HepG2 (cell line): ENCODE measurements around the gene GAL3ST1. TPM values are rescaled to one million over a fixed set of nuclear protein-coding genes. Genes with fewer than 3 reads are reported as not detected.

Experiments
- ARID4A ChIP-seq: sonication (generic); formaldehyde crosslinking; IDR thresholded peaks from 2 replicates; pipeline ENCODE4 v1.5.0; 2020; ENCODE audit warnings: mild to moderate bottlenecking, missing genetic modification reagents, borderline replicate concordance
- BHLHE40 ChIP-seq: IDR thresholded peaks from 2 replicates; pipeline ENCODE4 v1.6.1; 2011; ENCODE audit warnings: low read length, improper control_type of control experiment
- CTCF ChIP-seq: sonication (generic); formaldehyde crosslinking; IDR thresholded peaks from 2 replicates; pipeline ENCODE4 v1.5.0; 2020; ENCODE audit warnings: mild to moderate bottlenecking, missing genetic modification reagents, moderate library complexity
- GLMP ChIP-seq: sonication (generic); formaldehyde crosslinking; IDR thresholded peaks from 2 replicates; pipeline ENCODE4 v1.9.0; 2021; ENCODE audit warnings: missing genetic modification reagents, mild to moderate bottlenecking, borderline replicate concordance
- MAFF ChIP-seq: IDR thresholded peaks from 2 replicates; pipeline ENCODE4 v1.6.1; 2011; ENCODE audit warnings: low read depth, low read length, improper control_type of control experiment
- MEF2D ChIP-seq: sonication (generic); formaldehyde crosslinking; IDR thresholded peaks from 2 replicates; pipeline ENCODE4 v1.5.1; 2020; ENCODE audit warnings: mild to moderate bottlenecking, missing genetic modification reagents
- RAD51 ChIP-seq: fragments of 450-650 bp; IDR thresholded peaks from 2 replicates; pipeline ENCODE4 v1.6.1; 2016; ENCODE audit warnings: borderline replicate concordance
- TFAP4 ChIP-seq: sonication (generic); IDR thresholded peaks from 2 replicates; pipeline ENCODE4 v1.6.1; 2016; ENCODE audit warnings: low read depth, borderline replicate concordance
- ZBTB49 ChIP-seq: sonication (generic); formaldehyde crosslinking; IDR thresholded peaks from 2 replicates; pipeline ENCODE4 v1.4.0; 2020; ENCODE audit warnings: missing genetic modification reagents, borderline replicate concordance
- ZNF138 ChIP-seq: sonication (generic); formaldehyde crosslinking; IDR thresholded peaks from 2 replicates; pipeline ENCODE4 v1.5.0; 2020; ENCODE audit warnings: mild to moderate bottlenecking, low read depth, missing genetic modification reagents
- ZNF350 ChIP-seq: sonication (generic); formaldehyde crosslinking; IDR thresholded peaks from 2 replicates; pipeline ENCODE4 v1.4.0; 2020; ENCODE audit warnings: mild to moderate bottlenecking, low read depth, missing genetic modification reagents, borderline replicate concordance
- ZNF431 ChIP-seq: sonication (generic); formaldehyde crosslinking; IDR thresholded peaks from 2 replicates; pipeline ENCODE4 v1.9.0; 2022; ENCODE audit warnings: missing genetic modification reagents, low read depth, mild to moderate bottlenecking, borderline replicate concordance
- ZNF547 ChIP-seq: sonication (generic); formaldehyde crosslinking; IDR thresholded peaks from 2 replicates; pipeline ENCODE4 v1.5.1; 2020; ENCODE audit warnings: mild to moderate bottlenecking, missing genetic modification reagents
- ZNF576 ChIP-seq: sonication (generic); formaldehyde crosslinking; IDR thresholded peaks from 2 replicates; pipeline ENCODE4 v1.4.0; 2020; ENCODE audit warnings: mild to moderate bottlenecking, missing genetic modification reagents
- ZNF615 ChIP-seq: sonication (generic); formaldehyde crosslinking; IDR thresholded peaks from 2 replicates; pipeline ENCODE4 v1.5.0; 2020; ENCODE audit warnings: mild to moderate bottlenecking, missing genetic modification reagents, borderline replicate concordance
- polyA plus RNA-seq, 8 experiments: library from polyadenylated mRNA; depleted of rRNA in 3 of 8; stranded (reverse) in 7 of 8; unstranded in 1 of 8; fragments of >200 nt; fragmentation: Illumina TruSeq in 4 of 8; extraction: Trizol in 4 of 8; gene quantifications; 2 replicates each; pipeline versions ENCODE4 v1.2.1 to v1.2.3, GENCODE V29; 2011 to 2016; ENCODE audit warnings: low read depth in 4 of 8, missing spikeins in 1 of 8, mixed read lengths in 1 of 8; ENCODE audit not compliant: insufficient read depth in 1 of 8
- total RNA-seq, 5 experiments: library from RNA; depleted of rRNA; stranded (reverse); fragments of >200 nt; fragmentation: Illumina TruSeq; extraction: Trizol; gene quantifications; 2 replicates each; pipeline ENCODE4 v1.2.3, GENCODE V29; 2016; ENCODE audit warnings: low read depth in 1 of 5

GAL3ST1 gene
- total and polyA plus RNA-seq, 2 of the 13 experiments (the other 11 are each of a cell fraction or from before 2014, with no cell fraction given) = 4.4 to 14.7 TPM

GRCh38 chr22:30606455-30607299 is 32.2 kb upstream of the GAL3ST1 start, which contains the start of gene TCN2 (continued):
- TF ChIP-seq ZBTB49 (CRISPR knock-in tag) = no peak
- TF ChIP-seq ZNF615 (CRISPR knock-in tag) = no peak
- TF ChIP-seq ZNF431 (CRISPR knock-in tag) = no peak
- no peak for TF ChIP-seq ZNF576 (CRISPR knock-in tag)
- TF ChIP-seq TFAP4 = peak; percentile 91
- peak; percentile 51; the same call in 1 of the 2 replicates for TF ChIP-seq RAD51
- TF ChIP-seq BHLHE40 = peak; percentile 57; the same call in 1 of the 2 replicates
- peak; percentile 22; the same call in 1 of the 2 replicates for TF ChIP-seq CTCF (CRISPR knock-in tag)
- peak; percentile 13; the same call in 1 of the 2 replicates for TF ChIP-seq ARID4A (CRISPR knock-in tag)
- no peak for TF ChIP-seq ZNF138 (CRISPR knock-in tag)
- no peak for TF ChIP-seq ZNF547 (CRISPR knock-in tag)
- TF ChIP-seq GLMP (CRISPR knock-in tag) = no peak
- TF ChIP-seq ZNF350 = 0 out of 2 replicates have a peak, but pooled peaks have one; percentile 2
- TF ChIP-seq MEF2D = no peak
- peak; percentile 42; the same call in 1 of the 2 replicates for TF ChIP-seq MAFF
